ENCODE measurements around the gene CLNK. TPM values are rescaled to one million over a fixed set of nuclear protein-coding genes. Genes with fewer than 3 reads are reported as not detected.

The CLNK gene
- total RNA-seq, 2 experiments from 2014 or later = 2.0 TPM; not detected in 1

DNA sequence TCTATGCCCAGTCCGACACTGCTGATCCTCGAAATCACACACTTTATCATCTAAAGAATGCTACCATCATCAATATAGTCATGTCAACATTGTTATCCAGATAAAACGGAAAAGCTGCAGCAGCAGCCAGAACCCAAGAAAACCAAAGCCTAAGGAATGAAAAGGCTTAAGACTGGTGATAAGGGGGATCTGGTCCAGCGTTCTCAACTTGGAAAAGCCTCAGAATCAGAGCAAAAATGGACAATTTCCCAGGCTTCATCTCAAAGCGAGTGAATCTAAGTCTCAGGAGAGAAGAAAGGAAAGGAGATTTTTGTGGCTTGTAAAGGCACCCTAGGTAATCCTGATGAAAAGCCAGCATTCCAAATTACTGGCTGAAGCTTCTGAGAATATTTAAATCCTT is 235.6 kb downstream of the CLNK start:
- Histone ChIP-seq H3K79me2 (ENCODE audit: insufficient read depth, low read depth, low read length) (no peaks in the 10 kb centered on the region), H3K36me3 (ENCODE audit: insufficient read depth, low read length) (peaks cover 66% of the 10 kb centered on the region), H3K4me3 (ENCODE audit: low read depth, low read length, poor library complexity, severe bottlenecking) (no peak overlapping the region), H3K9me3 (ENCODE audit: low read length) (no peaks in the 10 kb centered on the region), H3K4me1 (ENCODE audit: insufficient read depth, low read length, poor library complexity, severe bottlenecking) (no peaks in the 10 kb centered on the region), H2AFZ (ENCODE audit: low read length) (no peak overlapping the region), H3K27ac (ENCODE audit: low read depth, low read length, poor library complexity, severe bottlenecking) (no peak overlapping the region), H4K20me1 (ENCODE audit: insufficient read depth, low read length) (no peaks in the 10 kb centered on the region), H3K9me2 (ENCODE audit: insufficient read depth, low read length) (no peaks in the 10 kb centered on the region), H3K4me2 (ENCODE audit: low read length) (no peak overlapping the region)
- intact Hi-C loops (cut with micrococcal nuclease; ENCODE audit: unreplicated experiment) = no loop called here
- no peak for TF ChIP-seq EZH2phosphoT487 (IDR thresholded peaks at IDR 0.05; ENCODE audit: borderline replicate concordance, low read depth, low read length)
- TF ChIP-seq, protein P1, sequence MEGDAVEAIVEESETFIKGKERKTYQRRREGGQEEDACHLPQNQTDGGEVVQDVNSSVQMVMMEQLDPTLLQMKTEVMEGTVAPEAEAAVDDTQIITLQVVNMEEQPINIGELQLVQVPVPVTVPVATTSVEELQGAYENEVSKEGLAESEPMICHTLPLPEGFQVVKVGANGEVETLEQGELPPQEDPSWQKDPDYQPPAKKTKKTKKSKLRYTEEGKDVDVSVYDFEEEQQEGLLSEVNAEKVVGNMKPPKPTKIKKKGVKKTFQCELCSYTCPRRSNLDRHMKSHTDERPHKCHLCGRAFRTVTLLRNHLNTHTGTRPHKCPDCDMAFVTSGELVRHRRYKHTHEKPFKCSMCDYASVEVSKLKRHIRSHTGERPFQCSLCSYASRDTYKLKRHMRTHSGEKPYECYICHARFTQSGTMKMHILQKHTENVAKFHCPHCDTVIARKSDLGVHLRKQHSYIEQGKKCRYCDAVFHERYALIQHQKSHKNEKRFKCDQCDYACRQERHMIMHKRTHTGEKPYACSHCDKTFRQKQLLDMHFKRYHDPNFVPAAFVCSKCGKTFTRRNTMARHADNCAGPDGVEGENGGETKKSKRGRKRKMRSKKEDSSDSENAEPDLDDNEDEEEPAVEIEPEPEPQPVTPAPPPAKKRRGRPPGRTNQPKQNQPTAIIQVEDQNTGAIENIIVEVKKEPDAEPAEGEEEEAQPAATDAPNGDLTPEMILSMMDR (conservative IDR thresholded peaks at IDR 0.05; ENCODE audit: low read length) = no peak
- POLR2A ChIA-PET = no interaction called here
- no TSS peak for BruUV-seq (replicated peaks)
- CTCF ChIA-PET (ENCODE audit: unreplicated experiment) = no interaction called here
- no peak for DNase-seq (ENCODE audit: low spot score)

DNA sequence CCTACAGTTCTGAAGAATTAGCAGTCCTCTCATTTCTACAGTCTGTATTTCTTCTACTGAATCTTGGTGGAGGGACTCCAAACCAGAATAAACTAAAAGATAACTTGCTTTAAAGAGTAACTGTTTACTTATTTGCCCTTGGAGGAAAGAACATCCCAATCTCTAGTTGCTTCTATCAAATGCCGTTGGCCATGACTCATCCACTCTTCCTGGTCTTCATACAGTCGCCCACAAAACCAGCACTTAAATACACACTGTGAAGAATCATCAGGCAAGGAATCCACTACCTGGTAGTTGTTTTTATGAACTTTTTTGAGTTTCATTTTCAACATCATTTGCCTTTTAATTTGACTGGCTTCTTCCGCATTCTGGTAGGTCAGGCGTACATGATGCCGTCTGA is 241.6 kb downstream of the CLNK start:
- Histone ChIP-seq H3K79me2 (ENCODE audit: insufficient read depth, low read depth, low read length) (no peaks in the 10 kb centered on the region), H2AFZ (ENCODE audit: low read length) (no peak overlapping the region), H3K4me2 (ENCODE audit: low read length) (no peak overlapping the region), H3K4me1 (ENCODE audit: insufficient read depth, low read length, poor library complexity, severe bottlenecking) (no peaks in the 10 kb centered on the region), H3K9me3 (ENCODE audit: low read length) (no peaks in the 10 kb centered on the region), H3K9me2 (ENCODE audit: insufficient read depth, low read length) (no peaks in the 10 kb centered on the region), H3K4me3 (ENCODE audit: low read depth, low read length, poor library complexity, severe bottlenecking) (no peak overlapping the region), H4K20me1 (ENCODE audit: insufficient read depth, low read length) (no peaks in the 10 kb centered on the region), H3K27ac (ENCODE audit: low read depth, low read length, poor library complexity, severe bottlenecking) (no peak overlapping the region), H3K36me3 (ENCODE audit: insufficient read depth, low read length) (peaks cover 31% of the 10 kb centered on the region)
- intact Hi-C loops (cut with micrococcal nuclease; ENCODE audit: unreplicated experiment) = no loop called here
- BruUV-seq (replicated peaks) = no TSS peak
- CTCF ChIA-PET (ENCODE audit: unreplicated experiment) = no interaction called here
- POLR2A ChIA-PET = interaction anchor here (0.7 kb wide), 1 partner anchor 20 kb away, joined by 3 read pairs; no protein-coding TSS in a partner anchor
- no peak for DNase-seq (ENCODE audit: low spot score)
- TF ChIP-seq EZH2phosphoT487 (IDR thresholded peaks at IDR 0.05; ENCODE audit: borderline replicate concordance, low read depth, low read length) = no peak
- TF ChIP-seq, protein P1 (conservative IDR thresholded peaks at IDR 0.05; ENCODE audit: low read length) = no peak

DNA sequence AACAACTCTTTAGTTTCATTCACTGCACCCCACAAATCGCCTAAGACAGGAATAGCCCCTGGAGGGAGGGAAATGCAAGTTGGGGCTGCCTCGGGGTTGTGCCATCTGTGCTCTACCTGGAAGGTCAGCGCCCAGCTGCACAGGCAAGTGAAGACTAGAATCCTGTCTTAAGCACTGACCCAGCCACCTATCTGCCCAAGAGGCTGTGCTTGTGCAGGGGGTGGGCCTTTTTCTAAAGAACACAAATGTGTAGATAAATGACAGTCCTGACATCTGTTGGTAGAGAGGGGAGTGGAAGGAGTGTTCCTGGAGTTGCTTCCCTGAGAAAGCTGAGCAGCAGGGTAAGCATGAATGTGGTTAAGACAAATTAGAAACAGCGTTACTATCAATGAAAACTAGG is 243.1 kb downstream of the CLNK start:
- Histone ChIP-seq H3K4me2 (ENCODE audit: low read length) (no peak overlapping the region), H3K4me1 (ENCODE audit: insufficient read depth, low read length, poor library complexity, severe bottlenecking) (no peaks in the 10 kb centered on the region), H3K79me2 (ENCODE audit: insufficient read depth, low read depth, low read length) (no peaks in the 10 kb centered on the region), H3K4me3 (ENCODE audit: low read depth, low read length, poor library complexity, severe bottlenecking) (no peak overlapping the region), H4K20me1 (ENCODE audit: insufficient read depth, low read length) (no peaks in the 10 kb centered on the region), H3K36me3 (ENCODE audit: insufficient read depth, low read length) (peaks cover 29% of the 10 kb centered on the region), H3K9me2 (ENCODE audit: insufficient read depth, low read length) (no peaks in the 10 kb centered on the region), H2AFZ (ENCODE audit: low read length) (no peak overlapping the region), H3K27ac (ENCODE audit: low read depth, low read length, poor library complexity, severe bottlenecking) (no peak overlapping the region), H3K9me3 (ENCODE audit: low read length) (no peaks in the 10 kb centered on the region)
- BruUV-seq (replicated peaks) = no TSS peak
- intact Hi-C loops (cut with micrococcal nuclease; ENCODE audit: unreplicated experiment) = no loop called here
- ChIA-PET POLR2A (no interaction called here), CTCF (ENCODE audit: unreplicated experiment) (no interaction called here)
- TF ChIP-seq, protein P1 (conservative IDR thresholded peaks at IDR 0.05; ENCODE audit: low read length) = no peak
- no peak for TF ChIP-seq EZH2phosphoT487 (IDR thresholded peaks at IDR 0.05; ENCODE audit: borderline replicate concordance, low read depth, low read length)
- DNase-seq (ENCODE audit: low spot score) = no peak

Measured in OCI-LY7 (cell line).